CD4-positive, alpha-beta T cell treated with Interleukin-12 subunit alpha and Interleukin-12 subunit beta, for 1 hour (primary cell): ENCODE results near the gene SLC6A7.

Experiments
- DNase-seq: peaks from one replicate; pipeline ENCODE4 v3.0.0-alpha.2; 2020

The SLC6A7 gene

DNA sequence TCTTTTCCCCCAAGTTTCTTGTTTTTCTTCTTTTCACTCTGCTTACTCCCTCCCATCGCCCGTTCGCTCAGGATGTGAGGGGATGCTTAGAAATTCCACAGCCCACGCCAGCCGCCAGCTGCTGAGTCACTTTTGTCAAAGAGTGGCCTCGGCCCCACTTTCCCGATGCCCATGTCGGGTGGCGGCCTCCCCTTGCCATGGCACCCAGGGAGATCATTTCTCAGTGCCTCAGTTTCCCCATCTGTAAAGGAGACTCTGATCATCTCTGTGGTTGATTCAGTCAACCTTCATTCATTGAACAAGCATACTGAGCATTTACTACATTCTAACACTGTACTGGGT is 33.9 kb upstream of the SLC6A7 start:
- DNase-seq = no peak

DNA sequence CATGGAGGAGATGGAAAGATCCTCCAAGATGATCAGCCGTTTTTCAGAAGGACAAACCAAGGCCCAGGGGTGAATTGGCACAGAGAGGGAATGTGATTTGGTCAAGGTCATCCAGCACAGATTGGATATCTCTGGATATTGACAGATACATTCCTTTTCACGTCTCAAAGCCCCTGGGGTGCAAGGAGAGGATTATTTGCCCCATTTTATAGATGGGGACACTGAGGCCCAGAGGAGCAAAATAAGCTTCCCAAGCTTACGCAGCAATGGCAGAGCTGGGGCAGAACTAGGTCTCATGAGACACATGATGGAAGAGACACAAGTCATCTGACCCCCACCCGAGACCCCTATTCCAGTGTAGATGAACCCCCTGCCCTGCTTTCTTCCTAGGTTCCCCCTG is 33.3 kb upstream of the SLC6A7 start:
- DNase-seq = no peak

DNA sequence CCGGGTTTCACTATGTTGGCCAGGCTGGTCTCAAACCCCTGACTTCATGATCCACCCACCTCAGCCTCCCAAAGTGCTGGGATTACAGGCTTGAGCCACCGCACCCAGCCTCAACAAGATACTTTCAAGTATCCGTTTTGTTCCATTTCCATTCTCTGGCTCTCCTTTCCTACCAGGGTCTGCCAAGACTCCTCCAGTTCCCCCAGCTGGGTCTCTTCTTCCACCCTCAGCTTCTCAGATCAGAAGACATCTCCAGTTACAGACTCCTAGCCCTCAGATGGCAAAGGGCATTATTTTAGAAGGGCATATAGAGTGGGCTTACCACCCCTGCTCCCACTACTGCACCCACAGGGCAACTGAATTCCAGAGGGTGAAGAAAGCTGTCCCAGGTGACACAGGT is 32.7 kb upstream of the SLC6A7 start:
- no peak for DNase-seq

DNA sequence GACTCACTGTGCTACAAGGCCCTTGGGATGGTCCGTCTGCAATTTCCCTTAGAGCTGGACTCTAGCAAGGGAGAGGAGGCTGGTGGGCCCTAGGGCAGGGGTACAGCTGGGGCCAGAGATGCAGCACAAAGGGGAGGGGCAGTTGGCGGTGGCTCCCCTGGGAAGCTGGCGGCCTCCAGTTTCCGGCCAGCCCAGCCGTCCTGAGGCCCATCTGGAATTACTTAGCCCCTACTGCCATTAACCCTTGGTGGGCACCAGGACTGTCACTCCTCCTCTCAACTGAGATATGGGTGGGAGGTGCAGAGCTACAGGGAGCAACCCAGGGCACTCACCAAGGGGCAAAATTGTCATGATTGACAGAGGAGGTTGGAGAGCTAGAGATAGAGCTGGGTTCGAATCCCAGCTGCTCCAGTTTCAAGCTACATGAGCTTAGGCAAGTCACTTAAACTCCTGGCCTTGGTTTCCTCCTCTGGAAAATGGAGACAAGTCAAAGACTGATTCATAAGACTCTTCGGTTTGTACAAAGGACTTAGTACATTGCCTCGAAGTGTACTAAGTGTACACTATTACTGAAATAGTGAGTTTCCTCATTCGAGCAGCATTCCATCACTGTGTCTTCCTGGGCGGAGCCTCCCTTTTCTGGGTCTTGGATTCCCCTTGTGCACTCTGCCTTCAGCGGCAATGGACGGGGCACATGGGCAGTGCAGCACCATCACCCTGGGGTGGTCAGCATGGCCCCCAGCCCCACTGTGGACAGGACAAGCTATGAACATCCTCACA is 31.5 kb upstream of the SLC6A7 start:
- DNase-seq = no peak

DNA sequence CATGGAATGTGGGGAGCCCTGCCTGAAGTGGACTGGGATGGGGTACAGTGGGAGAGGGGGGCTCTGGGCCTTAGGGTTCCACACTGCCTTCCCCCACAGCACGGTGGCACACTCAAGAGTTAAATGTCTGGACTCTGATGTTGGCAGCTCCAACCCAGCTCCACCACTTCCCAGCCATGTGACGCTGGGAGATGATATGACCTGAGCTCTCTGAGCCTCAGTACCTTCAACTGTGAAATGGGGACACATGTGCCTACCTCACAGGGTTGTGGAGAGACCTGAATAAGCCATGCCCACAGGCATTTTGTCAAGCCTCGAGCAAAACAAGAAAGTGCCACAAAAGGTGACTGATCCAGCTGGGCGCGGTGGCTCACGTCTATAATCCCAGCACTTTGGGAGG is 30.8 kb upstream of the SLC6A7 start:
- DNase-seq = no peak

DNA sequence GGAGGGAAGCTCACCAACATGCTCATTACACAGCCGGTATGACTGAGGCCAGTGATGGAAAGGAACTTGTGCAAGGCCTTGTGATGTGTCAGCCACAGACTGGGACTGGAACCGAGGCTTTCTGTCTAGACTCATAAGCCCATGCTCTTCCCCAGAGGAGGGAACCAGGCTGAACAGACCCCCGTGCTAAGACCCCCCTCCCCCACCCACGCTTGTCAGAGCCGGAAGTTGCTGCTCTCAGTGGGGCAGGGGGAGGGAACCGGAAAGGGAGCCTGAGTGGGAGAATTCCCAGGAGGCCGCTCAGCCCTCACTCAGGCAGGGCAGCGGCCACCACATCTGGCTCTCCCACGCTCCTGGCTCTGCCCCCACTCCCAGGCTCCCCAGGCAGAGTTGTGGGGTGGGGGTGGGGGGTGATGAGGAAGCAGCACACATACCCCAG is 30.1 kb upstream of the SLC6A7 start:
- DNase-seq = no peak

DNA sequence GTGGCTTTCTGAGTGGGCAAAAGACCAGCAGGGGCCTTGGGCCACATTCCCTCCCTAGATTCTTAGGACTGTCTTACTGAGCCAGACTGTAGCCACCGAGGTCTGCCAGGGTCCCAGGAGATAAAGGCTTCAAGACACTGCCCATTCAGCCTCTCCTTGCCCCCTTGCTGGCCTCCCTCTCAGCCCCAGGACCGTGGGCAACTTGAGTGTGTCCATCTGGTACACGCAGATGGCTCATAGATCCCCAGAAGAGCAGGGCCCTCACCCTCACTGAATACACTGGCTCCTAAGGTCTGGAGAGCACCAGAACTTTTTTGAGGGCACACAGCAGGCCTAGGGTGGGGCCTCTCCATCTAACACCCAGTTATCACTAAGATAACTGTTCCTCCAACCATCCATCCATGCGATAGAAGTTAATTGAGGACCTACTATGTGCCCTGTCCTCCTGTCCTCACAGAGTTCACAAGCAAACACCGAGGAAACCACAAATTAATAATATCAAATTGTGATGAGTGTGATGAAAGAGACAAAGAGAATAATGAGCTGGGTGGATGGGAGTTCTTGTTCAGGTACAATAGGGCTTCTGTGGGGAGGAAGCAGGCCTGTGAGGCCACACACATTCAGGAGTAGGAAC is 29.3 kb upstream of the SLC6A7 start:
- no peak for DNase-seq

DNA sequence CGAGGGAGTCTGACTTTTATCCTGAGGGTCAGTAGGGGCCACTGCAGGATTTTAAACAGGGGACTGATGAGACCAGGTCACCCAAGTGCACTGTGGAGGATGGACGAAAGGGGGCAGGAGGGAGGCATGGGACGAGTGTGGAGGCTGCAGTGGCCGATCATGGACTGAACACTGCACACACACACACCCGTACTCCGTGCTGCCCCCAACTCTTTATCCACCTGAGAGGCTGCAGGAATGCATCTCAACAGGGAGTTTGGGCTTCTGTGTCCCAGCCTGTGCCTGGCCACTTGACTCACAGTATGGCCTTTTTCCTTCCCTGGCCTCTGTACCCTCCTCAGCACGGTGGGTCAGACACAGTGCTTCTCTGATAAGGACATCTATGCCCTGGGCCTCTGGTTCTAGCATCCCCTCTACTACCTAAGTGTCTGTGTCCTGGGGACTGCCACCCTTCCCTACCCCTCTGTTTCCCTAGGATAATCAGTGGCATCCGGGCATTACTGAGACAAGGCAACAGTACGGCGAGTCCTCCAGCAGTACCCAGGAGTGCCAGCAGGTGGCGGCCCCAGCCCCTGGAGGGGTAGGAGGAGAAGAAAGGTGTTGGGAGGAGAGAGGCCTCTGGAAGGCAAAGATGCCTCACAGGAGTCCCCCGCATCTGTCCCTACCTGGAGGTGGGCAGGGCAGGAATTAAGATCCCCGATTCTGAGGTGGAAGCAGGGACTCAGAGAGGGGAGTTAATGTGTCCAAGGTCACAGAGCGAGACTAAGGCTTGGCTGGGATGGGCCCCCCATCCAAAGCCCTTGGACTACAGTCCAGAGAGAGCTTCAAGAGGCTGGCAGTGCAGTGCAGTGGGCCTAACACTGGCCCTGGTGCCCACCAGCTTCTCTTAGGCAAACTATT is 28.4 kb upstream of the SLC6A7 start:
- peak; percentile 71 for DNase-seq

DNA sequence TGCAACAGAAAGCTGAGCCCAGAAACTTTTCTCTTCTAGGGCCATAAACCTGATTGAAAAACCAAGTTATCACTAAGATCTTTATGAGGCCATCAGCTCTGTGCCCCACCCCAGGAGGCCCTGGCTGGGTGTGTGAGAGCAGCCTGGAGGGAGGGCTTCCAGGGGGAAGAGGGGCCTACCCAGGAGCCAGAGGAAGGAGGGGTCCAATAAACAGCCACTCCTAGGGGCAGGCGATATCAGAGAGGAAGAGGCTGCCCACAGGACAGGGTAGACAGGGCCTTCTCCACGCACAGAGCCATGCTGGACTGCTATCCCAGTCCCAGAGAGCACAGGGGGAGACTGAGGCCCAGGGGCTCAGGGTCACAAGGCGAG is 27.7 kb upstream of the SLC6A7 start:
- DNase-seq = no peak

DNA sequence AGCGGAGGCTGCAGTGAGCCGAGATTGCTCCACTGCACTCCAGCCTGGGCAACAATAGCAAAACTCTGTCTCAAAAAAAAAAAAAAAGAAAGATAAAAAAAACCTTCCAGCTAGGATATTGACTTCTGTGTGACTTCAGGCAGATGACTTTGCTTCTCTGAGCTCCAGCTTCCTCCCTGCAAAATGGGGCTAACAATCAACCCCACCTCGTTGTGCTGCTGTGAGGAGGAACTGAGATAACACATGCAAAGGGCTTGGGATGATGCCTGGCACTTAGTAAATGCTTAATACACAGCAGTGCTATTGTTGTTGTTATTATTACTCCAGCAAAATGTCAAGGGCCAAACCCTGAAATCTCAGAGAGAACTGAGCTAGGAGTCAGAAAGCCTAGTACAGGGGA is 26.8 kb upstream of the SLC6A7 start:
- DNase-seq = no peak

DNA sequence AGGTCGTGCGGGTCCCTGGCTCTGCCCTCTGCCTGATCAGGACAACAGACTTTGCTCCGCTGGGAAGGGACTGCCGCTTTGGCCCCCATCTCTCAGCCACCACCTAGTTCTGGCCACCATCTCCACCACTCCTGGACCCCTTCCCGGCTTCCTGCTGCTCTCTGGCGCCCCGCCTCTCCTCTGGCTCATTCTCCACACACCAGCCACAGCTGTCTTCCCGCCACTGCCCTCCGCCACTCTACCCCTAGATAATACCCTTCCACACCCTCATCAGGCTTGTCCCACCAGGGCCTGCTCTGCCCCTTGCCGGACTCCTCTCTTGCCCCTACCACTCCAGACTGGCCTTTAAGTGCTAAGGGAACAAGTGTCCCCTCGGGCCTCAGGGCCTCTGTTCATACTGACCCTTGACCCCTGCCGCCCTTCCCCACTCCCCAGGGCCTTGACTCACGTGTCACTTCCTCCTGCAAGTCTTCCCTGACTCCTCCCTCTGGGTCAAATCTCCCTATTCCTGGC is 26.3 kb upstream of the SLC6A7 start:
- no peak for DNase-seq

DNA sequence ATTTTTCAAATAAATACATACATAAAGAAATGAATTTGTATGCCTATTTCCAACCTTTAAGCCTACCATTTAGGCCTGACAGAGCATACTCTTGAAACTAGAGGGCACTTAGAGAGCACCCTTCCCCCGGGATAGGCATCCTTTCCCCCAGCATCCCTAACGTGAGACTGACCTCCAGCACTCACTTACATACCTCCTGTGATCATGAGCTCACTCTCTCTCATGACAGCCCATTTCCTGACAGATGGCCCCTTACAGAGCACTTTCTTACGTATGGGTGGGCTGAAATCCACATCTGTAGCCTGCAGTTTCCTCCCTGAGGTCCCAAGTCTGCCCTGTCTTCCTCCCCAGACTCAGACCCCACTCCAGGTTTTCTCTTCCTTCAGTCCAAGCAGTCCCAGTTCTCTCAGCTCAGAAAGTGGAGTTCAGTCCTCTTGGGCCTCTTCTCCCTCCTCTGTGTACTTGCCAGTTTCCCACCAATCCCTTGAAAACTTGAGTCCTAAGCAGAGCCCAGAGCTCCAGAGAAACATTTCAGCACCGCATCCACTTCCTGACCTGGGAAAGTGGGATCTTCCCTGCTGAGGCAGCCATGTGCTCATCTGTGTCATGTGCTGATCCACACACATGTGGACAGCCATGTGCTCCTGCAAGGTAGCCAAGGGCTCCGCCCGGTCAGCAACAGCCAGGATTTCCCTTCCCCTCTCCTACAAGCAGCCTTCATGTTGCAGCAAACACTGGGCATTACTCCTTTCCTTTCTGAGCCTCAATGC is 25.5 kb upstream of the SLC6A7 start:
- DNase-seq = no peak

DNA sequence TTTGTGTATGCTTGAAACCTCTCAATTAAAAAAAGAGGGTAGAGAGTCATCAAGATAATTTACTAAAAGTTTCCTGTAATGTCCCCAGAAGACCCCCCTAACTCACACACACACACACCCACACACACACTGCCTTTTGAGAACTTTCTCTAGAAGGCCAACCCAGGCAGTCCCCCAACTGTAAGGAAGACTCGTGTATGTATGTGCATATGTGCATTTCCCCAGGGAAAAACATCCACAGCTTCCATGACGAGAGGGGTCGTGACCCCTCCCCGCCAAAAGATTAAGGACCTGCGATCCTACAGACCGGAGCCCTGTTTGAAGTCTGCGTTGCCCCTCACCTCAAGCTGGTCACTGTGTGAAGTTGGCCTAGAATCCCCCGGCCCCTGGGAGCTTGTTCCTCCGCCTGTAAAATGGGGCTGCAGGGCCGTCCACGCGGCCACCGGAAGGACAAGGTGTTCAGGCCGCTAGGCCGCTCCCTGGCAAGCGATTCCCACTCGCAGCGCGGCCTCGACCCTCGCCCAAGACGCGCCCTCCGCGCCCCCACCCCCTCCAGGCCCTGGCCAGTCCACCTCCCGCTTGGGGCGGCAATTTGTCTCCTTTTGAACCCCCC is 23.7 kb upstream of the SLC6A7 start:
- DNase-seq = no peak

DNA sequence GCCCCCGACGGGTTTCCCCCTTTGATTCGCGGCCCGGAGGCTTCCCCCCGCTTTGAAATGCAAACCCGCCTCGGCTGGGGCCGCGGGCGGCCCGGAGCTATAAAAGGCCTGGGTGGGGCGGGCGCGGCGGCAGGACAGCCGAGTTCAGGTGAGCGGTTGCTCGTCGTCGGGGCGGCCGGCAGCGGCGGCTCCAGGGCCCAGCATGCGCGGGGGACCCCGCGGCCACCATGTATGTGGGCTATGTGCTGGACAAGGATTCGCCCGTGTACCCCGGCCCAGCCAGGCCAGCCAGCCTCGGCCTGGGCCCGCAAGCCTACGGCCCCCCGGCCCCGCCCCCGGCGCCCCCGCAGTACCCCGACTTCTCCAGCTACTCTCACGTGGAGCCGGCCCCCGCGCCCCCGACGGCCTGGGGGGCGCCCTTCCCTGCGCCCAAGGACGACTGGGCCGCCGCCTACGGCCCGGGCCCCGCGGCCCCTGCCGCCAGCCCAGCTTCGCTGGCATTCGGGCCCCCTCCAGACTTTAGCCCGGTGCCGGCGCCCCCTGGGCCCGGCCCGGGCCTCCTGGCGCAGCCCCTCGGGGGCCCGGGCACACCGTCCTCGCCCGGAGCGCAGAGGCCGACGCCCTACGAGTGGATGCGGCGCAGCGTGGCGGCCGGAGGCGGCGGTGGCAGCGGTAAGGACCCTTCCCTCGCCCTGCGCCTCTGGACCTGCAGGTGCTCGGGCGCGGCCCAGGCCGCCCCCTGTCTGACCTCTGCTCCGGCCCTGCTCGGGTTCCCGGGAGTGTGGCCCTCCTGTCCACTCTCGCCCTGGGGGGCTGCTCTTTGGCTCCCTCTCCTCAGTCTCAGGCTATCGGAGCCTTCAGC is 23.0 kb upstream of the SLC6A7 start, which contains the start of gene CDX1:
TSS of gene CDX1 (plus strand) at position 129 of the 862 bp plus-strand sequence. CDS start at position 228, 99 bp downstream.
- DNase-seq = no peak

DNA sequence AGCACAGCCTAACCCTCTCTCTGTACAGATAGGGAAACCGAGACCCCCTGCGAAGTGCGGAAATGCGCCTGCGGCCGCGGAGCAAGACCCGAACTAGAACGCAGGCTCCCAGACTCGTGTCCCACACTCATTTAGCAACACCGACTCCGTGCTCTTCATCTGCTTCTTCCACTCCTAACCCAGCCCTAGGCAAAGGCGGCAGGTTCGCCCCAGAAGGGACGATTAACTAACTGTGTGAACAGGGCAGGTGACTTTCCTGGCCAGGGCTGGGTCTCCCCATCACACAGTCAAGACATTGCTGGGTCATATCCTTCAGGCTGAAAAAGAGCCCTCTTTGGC is 22.4 kb upstream of the SLC6A7 start:
- no peak for DNase-seq

DNA sequence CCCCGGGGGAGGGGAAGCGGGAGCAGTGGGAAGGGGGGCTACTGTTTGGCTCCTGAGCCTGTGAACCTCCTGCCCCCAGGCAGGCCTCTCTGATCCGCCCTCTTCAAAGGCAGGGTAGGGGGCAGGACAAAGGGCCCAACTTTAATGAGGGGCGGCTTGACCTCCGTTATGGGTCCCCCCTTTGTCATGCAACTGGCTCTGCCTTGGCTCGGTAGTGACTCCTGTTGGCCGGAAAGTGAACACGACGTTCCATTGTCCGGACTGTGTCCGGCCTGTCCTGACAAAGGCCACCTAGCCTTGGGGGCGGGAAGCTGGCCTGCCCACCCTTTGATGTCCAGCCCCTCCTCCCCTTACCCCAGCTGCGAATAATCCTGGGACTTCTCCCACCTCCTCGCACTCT is 22.0 kb upstream of the SLC6A7 start:
- DNase-seq = no peak

DNA sequence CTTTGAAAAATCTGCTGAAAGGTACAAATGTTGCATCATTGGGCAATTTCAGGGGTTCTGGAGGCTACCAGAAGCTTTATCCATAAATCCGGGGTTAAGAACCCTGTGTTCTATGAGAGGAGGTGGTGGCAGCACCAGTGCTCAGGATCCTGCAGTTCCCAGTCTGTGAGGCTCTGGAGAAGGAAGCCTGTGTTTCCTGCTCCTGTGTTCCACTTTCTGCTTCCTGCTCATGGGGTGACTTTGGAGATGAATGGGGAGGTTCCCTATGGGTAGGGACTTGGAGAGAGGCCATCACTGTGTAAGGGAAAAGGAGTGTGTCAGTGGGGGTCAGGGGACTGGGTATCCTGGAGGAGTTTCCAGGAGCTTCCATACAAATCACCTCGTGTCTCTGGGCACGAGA is 21.0 kb upstream of the SLC6A7 start:
- DNase-seq = no peak

DNA sequence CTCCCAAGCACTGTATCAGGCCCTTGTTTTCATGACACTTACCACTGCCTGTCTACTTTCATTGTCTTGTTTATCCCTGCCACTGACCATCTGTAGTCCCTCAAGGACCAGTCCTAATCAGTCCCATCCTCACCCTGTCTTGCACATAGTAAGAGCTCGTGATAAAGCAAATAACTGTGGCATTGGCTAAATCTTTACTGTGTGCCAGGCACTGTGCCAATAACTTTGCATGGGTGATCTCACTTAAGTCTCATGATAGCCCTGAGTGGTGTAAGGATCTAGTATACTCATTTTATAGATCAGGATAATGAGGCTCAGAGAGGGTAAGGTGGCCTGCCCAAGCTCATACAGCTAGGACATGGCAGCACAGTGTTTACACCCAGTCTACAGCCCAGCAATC is 17.7 kb upstream of the SLC6A7 start:
- no peak for DNase-seq

DNA sequence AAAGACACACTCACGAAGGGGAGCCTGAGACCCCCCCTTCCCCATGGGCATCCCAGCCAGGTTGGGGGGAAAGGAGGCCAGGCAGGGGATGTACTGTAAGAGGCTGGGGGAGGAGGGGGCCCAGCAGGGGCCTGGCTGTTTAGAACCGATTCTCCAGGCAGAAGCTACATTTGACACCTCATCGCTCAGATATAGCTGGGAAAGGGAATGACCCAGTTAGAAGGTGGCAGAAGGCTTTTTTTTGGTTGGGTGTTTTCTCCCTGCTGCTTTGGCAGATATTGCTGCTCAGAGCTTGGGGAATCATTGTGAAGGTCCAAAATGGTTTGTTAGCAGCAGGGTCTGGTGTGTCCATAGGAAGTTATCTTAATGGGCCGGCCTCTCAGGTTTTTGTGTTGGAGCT is 17.3 kb upstream of the SLC6A7 start:
- DNase-seq = no peak

DNA sequence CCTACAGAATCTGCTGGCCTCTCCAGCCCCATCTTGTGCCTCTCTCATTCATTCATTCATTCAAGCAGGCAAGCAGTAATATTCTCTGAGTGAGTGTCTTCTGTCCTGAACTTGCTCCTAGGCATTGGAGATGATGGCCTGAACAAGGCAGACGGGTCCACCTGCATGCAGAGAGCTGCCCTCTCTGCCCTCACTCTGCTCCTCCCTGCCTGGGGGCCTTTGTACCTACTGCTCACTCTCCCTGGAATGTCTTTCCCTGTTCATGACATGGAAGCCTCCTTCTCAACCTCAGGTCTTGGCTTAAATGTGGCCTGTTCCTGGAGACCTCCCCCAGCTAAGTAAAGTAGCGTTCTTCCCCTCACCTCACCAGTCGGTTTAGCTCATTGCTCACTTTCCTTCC is 16.7 kb upstream of the SLC6A7 start:
- DNase-seq = no peak

DNA sequence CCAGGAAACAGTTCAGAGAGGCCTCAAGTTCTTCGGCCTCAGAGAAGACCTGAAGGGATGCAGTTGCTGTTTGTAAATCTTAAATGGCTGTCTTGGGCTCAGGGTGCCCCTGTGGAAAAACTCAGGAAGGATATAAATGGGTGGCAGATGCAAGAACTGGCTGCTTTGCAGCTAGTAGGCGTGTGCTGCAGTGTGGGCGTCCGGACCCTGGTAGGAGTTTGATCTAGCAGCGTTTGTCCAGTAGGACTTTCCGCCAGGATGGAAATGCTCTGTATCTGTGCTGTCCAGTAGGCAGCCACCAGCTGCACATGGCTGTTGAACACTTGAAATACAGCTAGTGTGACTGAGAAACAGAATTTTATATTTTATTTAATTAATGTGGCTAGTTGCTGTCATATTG is 15.6 kb upstream of the SLC6A7 start:
- DNase-seq = no peak

DNA sequence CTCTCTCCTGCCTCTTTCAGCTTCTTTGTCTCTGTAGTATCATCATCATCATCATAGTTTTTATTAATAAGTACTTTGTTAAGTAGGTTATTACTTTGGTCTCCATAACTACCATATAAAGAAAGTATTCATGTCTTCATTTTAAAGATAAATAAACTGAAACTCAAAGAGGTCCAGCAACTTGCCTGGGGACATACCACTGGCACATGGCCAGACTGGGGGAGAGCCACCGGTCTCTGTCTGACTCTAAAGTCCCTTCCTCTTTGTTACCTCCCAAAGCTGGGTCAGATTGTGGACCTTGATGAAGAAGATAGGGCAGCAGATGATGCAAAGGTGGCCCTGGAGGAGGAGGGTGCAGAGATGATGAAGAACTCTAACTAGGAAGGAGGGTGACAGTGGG is 14.8 kb upstream of the SLC6A7 start:
- DNase-seq = no peak
